ENCODE measurements around the gene COX6A2. TPM values are rescaled to one million over a fixed set of nuclear protein-coding genes. Genes with fewer than 3 reads are reported as not detected.

The COX6A2 gene
- total RNA-seq, 1 donor from 2014 or later = not detected

- intact Hi-C loops (cut with DNase I) = no loop called here
- no peak for DNase-seq
- no peak for TF ChIP-seq CTCF (IDR thresholded peaks at IDR 0.05)
- ATAC-seq = peak; percentile 45
- Histone ChIP-seq H3K27me3 (no peaks in the 10 kb centered on the region), H3K9me3 (no peaks in the 10 kb centered on the region), H3K27ac (no peak overlapping the region), H3K4me1 (no peaks in the 10 kb centered on the region), H3K4me3 (no peak overlapping the region), H3K36me3 (no peaks in the 10 kb centered on the region)
Observed at GRCh38 chr16:31435341-31436220, 7.4 kb upstream of the COX6A2 start.

DNA sequence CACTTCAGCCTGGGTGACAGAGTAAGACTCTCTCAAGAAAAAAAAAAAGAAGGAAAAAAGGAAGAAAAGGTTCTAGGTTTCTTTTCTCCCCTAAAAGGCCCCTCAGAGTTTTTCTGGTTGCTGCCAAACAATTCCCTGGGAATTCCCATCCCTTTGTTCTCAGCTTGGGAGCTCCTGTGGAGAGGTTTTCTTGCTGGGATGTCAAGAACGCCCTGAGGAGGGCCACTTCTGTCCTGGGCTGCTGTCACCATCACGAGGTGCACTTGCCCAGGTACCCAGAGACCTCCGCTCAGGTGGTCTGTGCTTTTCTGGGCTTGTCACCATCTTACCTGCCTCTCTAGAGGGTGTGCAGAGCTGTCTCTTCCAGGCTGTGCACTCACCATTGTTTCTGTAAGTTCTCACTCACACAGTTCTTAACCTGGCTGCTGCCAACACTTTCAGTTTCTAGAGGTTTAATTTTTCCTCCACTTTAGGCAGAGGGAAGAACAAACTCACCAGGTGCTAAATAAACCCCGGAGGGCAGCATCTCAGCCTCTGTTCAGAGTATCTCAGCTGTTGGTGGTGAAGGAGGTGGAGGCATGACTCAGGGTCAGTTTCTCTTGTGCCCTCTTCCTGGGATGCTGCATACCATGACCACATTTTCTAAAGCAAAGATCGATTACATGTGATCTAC, 2.4 kb upstream of the COX6A2 start:
- Histone ChIP-seq H3K27ac (no peak overlapping the region), H3K4me1 (peaks cover 4% of the 10 kb centered on the region), H3K4me3 (no peak overlapping the region), H3K9me3 (no peaks in the 10 kb centered on the region), H3K27me3 (no peaks in the 10 kb centered on the region), H3K36me3 (no peaks in the 10 kb centered on the region)
- DNase-seq (no peak), ATAC-seq (no peak)
- no peak for TF ChIP-seq CTCF (IDR thresholded peaks at IDR 0.05)
- intact Hi-C loops (cut with DNase I) = no loop called here

- intact Hi-C loops (cut with DNase I) = no loop called here
- DNase-seq = no peak
- TF ChIP-seq CTCF (IDR thresholded peaks at IDR 0.05) = no peak
- Histone ChIP-seq H3K36me3 (no peaks in the 10 kb centered on the region), H3K4me3 (no peak overlapping the region), H3K9me3 (no peaks in the 10 kb centered on the region), H3K4me1 (peaks cover 4% of the 10 kb centered on the region), H3K27ac (no peak overlapping the region), H3K27me3 (no peaks in the 10 kb centered on the region)
- no peak for ATAC-seq
Observed at GRCh38 chr16:31429796-31430195, 1.6 kb upstream of the COX6A2 start.

GRCh38 chr16:31429314-31429713, 1.2 kb upstream of the COX6A2 start:
- Histone ChIP-seq H3K36me3 (no peaks in the 10 kb centered on the region), H3K27ac (no peak overlapping the region), H3K27me3 (no peaks in the 10 kb centered on the region), H3K4me1 (peaks cover 4% of the 10 kb centered on the region), H3K9me3 (no peaks in the 10 kb centered on the region), H3K4me3 (no peak overlapping the region)
- DNase-seq = no peak
- intact Hi-C loops (cut with DNase I) = no loop called here
- TF ChIP-seq CTCF (IDR thresholded peaks at IDR 0.05) = no peak
- ATAC-seq = no peak

DNA sequence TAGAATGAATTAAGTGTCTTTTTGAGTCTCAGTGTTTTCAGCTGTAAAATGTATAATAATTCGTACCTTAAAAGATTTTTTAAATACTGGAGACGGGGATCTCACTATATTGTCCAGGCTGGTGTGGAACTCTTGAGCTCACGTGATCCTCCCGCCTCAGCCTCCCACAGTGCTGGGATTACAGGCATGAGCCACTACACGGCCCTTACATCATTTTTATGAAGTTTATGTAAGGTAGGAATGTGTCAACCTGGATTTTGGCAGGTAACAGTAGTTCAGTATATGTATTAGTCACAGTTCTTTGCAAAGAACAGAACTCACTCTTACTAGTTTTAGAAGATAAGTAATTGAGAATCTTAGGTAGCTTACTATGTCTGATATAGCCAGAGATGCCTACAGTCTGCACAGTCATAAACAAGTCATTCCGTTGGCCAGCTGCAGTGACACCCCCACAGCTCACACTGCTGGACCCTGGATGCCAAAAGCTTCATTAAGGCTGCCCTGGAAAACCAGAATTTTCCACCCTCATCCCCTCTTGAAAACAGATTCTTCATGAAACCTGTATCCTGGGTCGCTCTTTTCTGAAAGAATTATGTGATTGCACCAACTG, 583 bp upstream of the COX6A2 start:
- H3K27me3 ChIP-seq = no peaks in the 10 kb centered on the region
- H3K4me1 ChIP-seq = peaks cover 4% of the 10 kb centered on the region
- H3K36me3 ChIP-seq = no peaks in the 10 kb centered on the region
- H3K27ac ChIP-seq = no peak overlapping the region
- H3K9me3 ChIP-seq = no peaks in the 10 kb centered on the region
- intact Hi-C loops (cut with DNase I) = no loop called here
- DNase-seq (no peak), ATAC-seq (no peak)
- TF ChIP-seq CTCF (IDR thresholded peaks at IDR 0.05) = no peak
- no peak overlapping the region for H3K4me3 ChIP-seq
